OCI-LY1 (cell line): Measurements from ENCODE around the gene SH3BP5.

Experiments used
- H2AFZ ChIP-seq: fragments of 200-600 bp; sonication (generic), shearing (Covaris generic); 2 replicates; pipeline ENCODE4 v1.6.0; 2014; ENCODE audit warnings: antibody characterized with exemption, mild to moderate bottlenecking, low read length
- H3F3A ChIP-seq: fragments of 200-600 bp; sonication (generic), shearing (Covaris generic); 2 replicates; pipeline ENCODE4 v1.6.0; 2014; ENCODE audit warnings: mild to moderate bottlenecking, antibody characterized with exemption, low read length, moderate library complexity; ENCODE audit not compliant: insufficient read depth
- H3K27ac ChIP-seq: fragments of 200-600 bp; sonication (generic); 2 replicates; pipeline ENCODE4 v1.5.1; 2014; ENCODE audit warnings: low read length, mixed run types, mild to moderate bottlenecking, low read depth; ENCODE audit not compliant: poor library complexity, severe bottlenecking
- H3K27me3 ChIP-seq: fragments of 200-600 bp; sonication (generic); 2 replicates; pipeline ENCODE4 v1.6.0; 2014; ENCODE audit warnings: antibody characterized with exemption, mild to moderate bottlenecking, low read length, moderate library complexity; ENCODE audit not compliant: insufficient read depth
- H3K36me3 ChIP-seq: fragments of 200-600 bp; sonication (generic); 2 replicates; pipeline ENCODE4 v1.6.1; 2014; ENCODE audit warnings: mild to moderate bottlenecking, antibody characterized with exemption, low read length, moderate library complexity, mixed read lengths; ENCODE audit not compliant: insufficient read depth
- H3K4me1 ChIP-seq: fragments of 200-600 bp; sonication (generic); 2 replicates; pipeline ENCODE4 v1.5.1; 2014; ENCODE audit warnings: mild to moderate bottlenecking, low read length, moderate library complexity; ENCODE audit not compliant: insufficient read depth, severe bottlenecking
- H3K4me2 ChIP-seq: fragments of 200-600 bp; sonication (generic), shearing (Covaris generic); 2 replicates; pipeline ENCODE4 v1.6.1; 2014; ENCODE audit warnings: low read length
- H3K4me3 ChIP-seq: fragments of 200-600 bp; sonication (generic); 2 replicates; pipeline ENCODE4 v1.5.1; 2014; ENCODE audit warnings: low read length, low read depth, mild to moderate bottlenecking, mixed read lengths; ENCODE audit not compliant: poor library complexity, severe bottlenecking
- H3K79me2 ChIP-seq: fragments of 200-600 bp; shearing (Covaris generic); 2 replicates; pipeline ENCODE4 v1.6.1; 2016; ENCODE audit warnings: mixed run types, low read length, mixed read lengths; ENCODE audit not compliant: insufficient read depth
- H3K9ac ChIP-seq: fragments of 200-600 bp; sonication (generic), shearing (Covaris generic); 2 replicates; pipeline ENCODE4 v1.6.1; 2014; ENCODE audit warnings: mild to moderate bottlenecking, low read length, mixed read lengths
- H3K9me2 ChIP-seq: fragments of 200-600 bp; sonication (generic), shearing (Covaris generic); 2 replicates; pipeline ENCODE4 v1.6.1; 2014; ENCODE audit warnings: low read depth, mild to moderate bottlenecking, low read length, mixed read lengths
- H3K9me3 ChIP-seq: fragments of 200-600 bp; shearing (Covaris generic); 2 replicates; pipeline ENCODE4 v1.6.1; 2014; ENCODE audit warnings: low read length, mixed read lengths
- H4K20me1 ChIP-seq: fragments of 200-600 bp; sonication (generic), shearing (Covaris generic); 2 replicates; pipeline ENCODE4 v1.6.0; 2016; ENCODE audit warnings: mild to moderate bottlenecking, low read length; ENCODE audit not compliant: insufficient read depth
- CTCF ChIP-seq: fragments of 200-600 bp; sonication (generic), shearing (Covaris generic); IDR thresholded peaks from 2 replicates; pipeline ENCODE4 v1.5.1; 2017; ENCODE audit warnings: mild to moderate bottlenecking, antibody characterized with exemption, low read length, moderate library complexity, mixed read lengths
- EZH2 ChIP-seq: fragments of 200-600 bp; sonication (generic), shearing (Covaris generic); IDR thresholded peaks from 2 replicates; pipeline ENCODE4 v1.8.0; 2017; ENCODE audit warnings: borderline replicate concordance, mixed run types, mild to moderate bottlenecking, antibody characterized with exemption, low read length, moderate library complexity, mixed read lengths

Gene SH3BP5

GRCh38 chr3:15375461-15376000 lies 43.1 kb upstream of the SH3BP5 start:
- no peaks in the 10 kb centered on the region for H3K9me2 ChIP-seq
- no peaks in the 10 kb centered on the region for H3K27me3 ChIP-seq
- no peaks in the 10 kb centered on the region for H3K79me2 ChIP-seq
- no peak overlapping the region for H3K4me3 ChIP-seq
- H3K9ac ChIP-seq: no peak overlapping the region
- no peaks in the 10 kb centered on the region for H3K9me3 ChIP-seq
- H3K4me1 ChIP-seq: peaks cover 9% of the 10 kb centered on the region
- no peak overlapping the region for H3K27ac ChIP-seq
- TF ChIP-seq EZH2 (no peak), CTCF (no peak)
- H3K36me3 ChIP-seq: no peaks in the 10 kb centered on the region
- H3F3A ChIP-seq: no peaks in the 10 kb centered on the region
- no peaks in the 10 kb centered on the region for H4K20me1 ChIP-seq
- no peak overlapping the region for H3K4me2 ChIP-seq
- H2AFZ ChIP-seq: no peak overlapping the region

- TF ChIP-seq CTCF (no peak), EZH2 (no peak)
- H3K4me2 ChIP-seq: no peak overlapping the region
Measured at GRCh38 chr3:15372918-15373317, 40.5 kb upstream of the SH3BP5 start.

GRCh38 chr3:15368561-15369135 lies 36.3 kb upstream of the SH3BP5 start:
- H3K27ac ChIP-seq: no peak overlapping the region
- H3K9me2 ChIP-seq: no peaks in the 10 kb centered on the region
- H4K20me1 ChIP-seq: no peaks in the 10 kb centered on the region
- no peaks in the 10 kb centered on the region for H3K4me1 ChIP-seq
- H3K79me2 ChIP-seq: no peaks in the 10 kb centered on the region
- H3F3A ChIP-seq: no peaks in the 10 kb centered on the region
- H2AFZ ChIP-seq: no peak overlapping the region
- H3K36me3 ChIP-seq: no peaks in the 10 kb centered on the region
- H3K9ac ChIP-seq: no peak overlapping the region
- no peak overlapping the region for H3K4me3 ChIP-seq
- TF ChIP-seq CTCF (no peak), EZH2 (no peak)
- H3K9me3 ChIP-seq: no peaks in the 10 kb centered on the region
- H3K4me2 ChIP-seq: no peak overlapping the region
- H3K27me3 ChIP-seq: no peaks in the 10 kb centered on the region

More at GRCh38 chr3:15372918-15373317, 40.5 kb upstream of the SH3BP5 start:
- H4K20me1 ChIP-seq: no peaks in the 10 kb centered on the region
- no peak overlapping the region for H3K4me3 ChIP-seq
- H3K27me3 ChIP-seq: no peaks in the 10 kb centered on the region
- H3K9me2 ChIP-seq: no peaks in the 10 kb centered on the region
- H3F3A ChIP-seq: no peaks in the 10 kb centered on the region
- no peak overlapping the region for H3K27ac ChIP-seq
- no peaks in the 10 kb centered on the region for H3K36me3 ChIP-seq
- H3K79me2 ChIP-seq: no peaks in the 10 kb centered on the region
- peaks cover 4% of the 10 kb centered on the region for H3K4me1 ChIP-seq
- no peak overlapping the region for H3K9ac ChIP-seq
- no peaks in the 10 kb centered on the region for H3K9me3 ChIP-seq
- no peak overlapping the region for H2AFZ ChIP-seq
